Ovary (tissue), 9 donors: ENCODE data around the gene VGLL4. TPM values are rescaled to one million over a fixed set of nuclear protein-coding genes. Genes with fewer than 3 reads are reported as not detected.
"Not testable (repeated sequence)": the region's sequence is repeated elsewhere in the genome, so short reads cannot be mapped to it uniquely, and the experiment has no call there.

Experiments
- DNase-seq, 5 donors: peaks; one replicate each; pipeline ENCODE4 v3.0.0-alpha.2; 2019 to 2020
- H3K27ac ChIP-seq, 2 donors: fragments of 200-600 bp; one replicate each; pipeline versions ENCODE4 v1.5.1 to v1.8.0; 2019 to 2022
- H3K27me3 ChIP-seq: fragments of 200-600 bp; one replicate; pipeline ENCODE4 v1.8.0; 2022
- H3K36me3 ChIP-seq: fragments of 200-600 bp; sonication (generic); one replicate; pipeline ENCODE4 v1.5.1; 2019
- H3K4me1 ChIP-seq: one replicate; pipeline ENCODE4 v1.8.1; 2013; ENCODE audit warnings: mild to moderate bottlenecking, moderate library complexity; ENCODE audit not compliant: insufficient read depth
- H3K4me3 ChIP-seq: fragments of 200-600 bp; sonication (generic); one replicate; pipeline ENCODE4 v1.5.1; 2017
- H3K9me3 ChIP-seq, 2 donors: fragments of 200-600 bp in 1 of 2; sonication (generic) in 1 of 2; one replicate each; pipeline versions ENCODE4 v1.5.1 to v1.8.1; 2013 to 2019; ENCODE audit warnings: mild to moderate bottlenecking in 1 of 2, moderate library complexity in 1 of 2
- CTCF ChIP-seq, 3 donors: fragments of 450-650 bp in 2 of 3; fragments of 200-600 bp in 1 of 3; IDR thresholded peaks; one replicate each; pipeline versions ENCODE4 v1.5.1 to v1.8.0; 2016 to 2022; ENCODE audit warnings: antibody characterized with exemption in 3 of 3, mild to moderate bottlenecking in 1 of 3
- EP300 ChIP-seq: sonication (generic); formaldehyde crosslinking; IDR thresholded peaks from one replicate; pipeline ENCODE4 v1.6.1; 2017; ENCODE audit warnings: antibody characterized with exemption
- POLR2A ChIP-seq: fragments of 450-650 bp; IDR thresholded peaks from one replicate; pipeline ENCODE4 v1.6.1; 2017; ENCODE audit warnings: antibody characterized with exemption, mild to moderate bottlenecking, moderate library complexity
- WGBS, 3 donors: extraction: QIAGEN DNeasy Blood & Tissue Kit in 1 of 3; methylation state at CpG; one replicate each; pipeline versions ENCODE4 v1.1.5 to v1.1.7; 2013 to 2017; 5-methylcytosine and 5-hydroxymethylcytosine counted together
- intact Hi-C, 4 donors: fragments of 100-400 bp; cut with DNase I; formaldehyde crosslinking; loops; one replicate each; pipeline versions ENCODE4 v1.11.0 to v1.15.1; 2022 to 2023
- polyA plus RNA-seq, 2 donors: library from polyadenylated mRNA; stranded (reverse); fragments of 200-250 nt in 1 of 2; fragments of 350-450 nt in 1 of 2; fragmentation: Illumina TruSeq in 1 of 2; extraction: RNeasy Lipid Tissue Mini Kit (QIAGEN cat#74804) in 1 of 2; gene quantifications; one replicate each; pipeline ENCODE4 v1.2.3, GENCODE V29; 2013 to 2014
- total RNA-seq, 7 donors: library from RNA; depleted of rRNA in 2 of 7; stranded (reverse); fragments of >200 nt in 2 of 7; fragmentation: NEBNext Ultra II Directional in 3 of 7; extraction: Animal tissue kit (Norgen Biotek cat#: 25700) in 3 of 7; gene quantifications; one replicate each; pipeline versions ENCODE4 v1.1.0 to v1.2.4, GENCODE V29; 2016 to 2023
- donor health status: DM: no; HTN: no; CAD: no; lungs with moderate emphysema.
- donor health status: DM: no; HTN: no; CAD: no.
- donor health status: Bipolar disorder and iron deficiency.
- donor health status: DM: yes; HTN: yes; CAD: no.
- donor health status: DM: no; HTN: no; CAD: no.
- donor health status: DM: yes; HTN: yes; CAD: no.

VGLL4 gene
- total and polyA plus RNA-seq, 9 donors = 73.2 to 120 (median 106) TPM

DNA sequence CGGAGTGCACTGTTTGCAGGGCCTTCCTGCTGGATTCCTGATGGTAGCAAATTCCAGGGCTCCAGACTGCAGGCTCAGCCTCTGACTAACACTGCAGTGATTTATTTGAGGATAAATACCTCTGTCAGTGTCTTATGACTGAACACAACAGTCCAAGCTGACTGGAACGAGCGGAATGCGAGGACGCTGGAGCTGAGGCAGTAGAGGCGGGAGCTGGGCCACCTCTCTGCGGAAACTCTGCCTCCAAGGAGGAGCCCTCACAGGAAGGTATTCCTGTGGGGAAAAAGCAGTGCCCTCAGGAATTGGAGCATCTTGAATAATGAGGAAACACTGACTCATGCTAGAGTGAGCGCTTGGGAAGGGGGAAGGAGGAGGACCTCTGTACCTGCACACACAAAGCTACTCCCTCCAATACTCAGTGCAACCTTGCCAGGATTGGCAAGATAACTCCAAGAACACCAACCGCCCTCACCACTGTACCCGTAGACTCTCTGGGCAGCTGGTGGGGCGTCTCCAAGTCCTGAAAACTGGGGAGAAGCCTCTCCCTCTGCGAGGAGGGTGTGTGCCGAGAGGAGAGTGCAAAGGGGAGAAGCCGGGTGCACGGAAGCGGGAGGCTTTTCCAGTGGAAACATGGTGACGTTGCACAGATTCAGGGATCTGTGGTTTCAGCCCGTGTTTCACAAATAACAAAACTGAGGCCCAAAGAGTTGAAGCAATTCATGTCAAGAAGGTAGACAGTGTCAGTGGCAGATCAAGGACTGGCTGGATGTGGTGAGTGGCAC is 43.0 kb downstream of the VGLL4 start:
- H3K27ac ChIP-seq = peak overlapping the region; percentile 35 to 50
- no peak overlapping the region for H3K4me3 ChIP-seq
- no peaks in the 10 kb centered on the region for H3K9me3 ChIP-seq
- H3K27me3 ChIP-seq = no peaks in the 10 kb centered on the region
- TF ChIP-seq POLR2A (no peak), CTCF (IDR thresholded peaks at IDR 0.05) (no peak), EP300 (no peak)
- intact Hi-C loops = loop anchor here in 2 of 4 donors (5.0 kb wide), 2 partner anchors 37 to 42 kb away; partner anchors contain the start of gene VGLL4 (in 1 of the 2)
- H3K4me1 ChIP-seq = peaks cover 39% of the 10 kb centered on the region
- DNase-seq = peak; percentile 72 to 81 (median 78)
- 13 to 17% (median 13%) methylated on average over 18 of the region's 18 CpGs for WGBS, 3 donors
- H3K36me3 ChIP-seq = no peaks in the 10 kb centered on the region

DNA sequence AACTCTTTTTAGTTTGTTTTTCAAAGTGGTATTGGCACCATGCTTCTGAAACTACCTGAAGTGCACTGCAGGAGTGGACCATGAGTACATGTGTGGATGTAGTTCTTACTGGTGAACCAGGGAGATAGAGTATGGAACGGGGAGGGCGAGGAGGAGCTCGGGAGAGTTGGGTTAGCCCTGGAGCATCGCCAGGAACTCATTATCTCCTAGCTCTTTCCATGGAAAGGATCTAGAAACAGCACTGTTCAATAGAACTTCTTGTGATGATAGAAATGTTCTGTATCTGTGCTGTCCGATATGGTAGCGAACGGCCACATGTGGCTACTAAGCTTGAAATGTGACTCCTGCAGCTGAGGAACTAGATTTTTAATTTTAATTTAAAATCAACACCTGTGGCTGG is 47.3 kb downstream of the VGLL4 start:
- H3K4me1 ChIP-seq = peaks cover 38% of the 10 kb centered on the region
- H3K36me3 ChIP-seq = no peaks in the 10 kb centered on the region
- H3K27ac ChIP-seq = peak overlapping the region in 1 of 2 donors; percentile 6
- 40 to 47% (median 40%) methylated on average over 7 of the region's 7 CpGs for WGBS, 3 donors
- H3K27me3 ChIP-seq = no peaks in the 10 kb centered on the region
- intact Hi-C loops = loop anchor here in 1 of 4 donors (10.0 kb wide), 1 partner anchor 162 kb away; no protein-coding TSS in a partner anchor
- no peaks in the 10 kb centered on the region for H3K9me3 ChIP-seq
- DNase-seq = peak in 4 of 5 donors; percentile 38 to 59 (median 53)
- no peak overlapping the region for H3K4me3 ChIP-seq
- TF ChIP-seq EP300 (no peak), POLR2A (no peak), CTCF (IDR thresholded peaks at IDR 0.05) (no peak)

- H3K4me1 ChIP-seq = peaks cover 35% of the 10 kb centered on the region
- H3K36me3 ChIP-seq, H3K9me3 ChIP-seq, H3K27ac ChIP-seq, H3K4me3 ChIP-seq, DNase-seq, H3K27me3 ChIP-seq: not testable (repeated sequence)
- 96 to 98% (median 96%) methylated on average over 5 of the region's 5 CpGs for WGBS, 3 donors
- intact Hi-C loops = loop anchor here in 1 of 4 donors (10.0 kb wide), 1 partner anchor 160 kb away; no protein-coding TSS in a partner anchor
Measured at GRCh38 chr3:11595024-11595423, 48.7 kb downstream of the VGLL4 start.

- intact Hi-C loops = loop anchor here in 1 of 4 donors (10.0 kb wide), 1 partner anchor 159 kb away; no protein-coding TSS in a partner anchor
- no peak for TF ChIP-seq CTCF (IDR thresholded peaks at IDR 0.05)
- TF ChIP-seq EP300 = no peak
- no peak for TF ChIP-seq POLR2A
- no peaks in the 10 kb centered on the region for H3K27me3 ChIP-seq
- H3K36me3 ChIP-seq = no peaks in the 10 kb centered on the region
- H3K27ac ChIP-seq = peak overlapping the region in 1 of 2 donors; percentile 54
- WGBS, 3 donors = 76 to 78% (median 77%) methylated on average over 10 of the region's 10 CpGs
- H3K4me3 ChIP-seq = no peak overlapping the region
- H3K4me1 ChIP-seq = peaks cover 46% of the 10 kb centered on the region
- H3K9me3 ChIP-seq = no peaks in the 10 kb centered on the region
- peak in 1 of 5 donors; percentile 12 for DNase-seq
Measured at GRCh38 chr3:11593318-11594034, 50.2 kb downstream of the VGLL4 start.
